ENCODE measurements around the gene SLC15A1.
"Not testable (repeated sequence)": the region's sequence is repeated elsewhere in the genome, so short reads cannot be mapped to it uniquely, and the experiment has no call there.

Gene SLC15A1

DNA sequence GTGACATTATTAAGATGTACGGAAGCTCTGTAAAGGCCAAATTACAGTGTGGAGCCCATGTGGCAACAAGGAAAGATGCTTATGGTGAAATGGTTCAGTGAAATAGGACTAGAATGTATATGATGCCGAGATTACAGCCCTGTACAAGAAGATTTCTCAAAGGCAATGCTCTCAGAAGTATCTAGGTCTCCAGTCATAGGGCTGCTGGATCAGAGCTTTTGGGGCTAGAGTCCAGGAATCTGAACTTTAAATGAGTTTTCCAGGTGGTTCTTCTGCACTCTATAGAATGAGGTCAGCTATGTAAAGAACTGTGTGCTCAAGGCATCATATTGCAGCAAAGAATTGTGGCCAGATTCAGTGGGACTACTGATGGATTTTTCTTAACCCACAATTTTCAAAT lies 100.2 kb downstream of the SLC15A1 start:
- no peak for DNase-seq

DNA sequence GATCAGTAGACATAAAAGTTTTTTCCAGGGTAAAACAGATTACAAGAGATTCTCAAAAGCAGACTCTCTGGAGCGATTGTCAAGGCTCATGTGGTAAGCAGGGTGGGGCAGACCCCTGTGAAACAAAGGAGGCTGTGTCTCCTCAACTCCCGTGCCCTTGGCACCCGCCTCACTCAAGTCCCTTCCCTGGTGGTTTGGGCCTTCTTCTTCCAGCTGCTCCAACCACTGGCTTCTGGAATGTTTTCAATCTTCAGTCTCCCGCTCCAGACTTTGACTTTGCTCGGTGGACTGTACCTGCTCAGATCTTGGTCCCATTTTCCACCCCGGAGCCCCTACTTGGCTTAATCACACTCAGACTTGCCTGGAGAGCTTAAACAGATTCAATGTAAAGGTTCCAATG lies 100.7 kb downstream of the SLC15A1 start:
- no peak for DNase-seq

DNA sequence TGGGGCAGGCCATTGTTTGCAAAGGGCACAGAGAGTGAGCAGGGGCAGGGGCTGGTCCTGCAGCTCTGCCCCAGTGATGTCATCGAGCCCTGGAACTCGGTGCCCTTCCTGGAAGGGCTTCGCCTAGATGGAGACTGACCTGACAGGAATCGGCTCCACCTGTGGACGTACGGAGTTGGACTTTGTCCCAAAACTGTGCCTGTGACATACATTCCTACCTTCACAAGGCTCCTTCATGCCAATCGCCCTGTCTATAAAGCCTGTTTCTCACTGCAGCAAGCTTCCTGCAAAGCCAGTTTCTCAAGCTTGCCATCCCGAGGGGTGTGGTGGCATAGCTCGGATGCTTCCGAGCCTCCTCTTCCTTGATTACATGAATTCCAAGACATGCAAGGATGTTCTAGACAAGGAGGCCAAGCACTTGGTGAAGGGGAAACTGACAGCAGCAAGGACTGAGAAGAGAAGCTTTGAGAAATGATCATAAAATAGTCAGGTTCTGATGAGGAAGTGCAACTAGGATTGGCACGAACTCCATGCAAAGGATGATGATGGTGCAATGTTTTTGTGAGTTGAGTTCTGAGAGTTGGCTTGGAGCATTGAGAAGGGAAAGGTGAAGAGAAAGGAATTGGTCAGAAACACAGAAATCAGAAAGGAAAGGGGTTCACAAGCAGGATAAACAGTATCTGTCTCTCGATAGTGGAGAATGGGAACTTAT lies 101.9 kb downstream of the SLC15A1 start:
- no peak for DNase-seq

DNA sequence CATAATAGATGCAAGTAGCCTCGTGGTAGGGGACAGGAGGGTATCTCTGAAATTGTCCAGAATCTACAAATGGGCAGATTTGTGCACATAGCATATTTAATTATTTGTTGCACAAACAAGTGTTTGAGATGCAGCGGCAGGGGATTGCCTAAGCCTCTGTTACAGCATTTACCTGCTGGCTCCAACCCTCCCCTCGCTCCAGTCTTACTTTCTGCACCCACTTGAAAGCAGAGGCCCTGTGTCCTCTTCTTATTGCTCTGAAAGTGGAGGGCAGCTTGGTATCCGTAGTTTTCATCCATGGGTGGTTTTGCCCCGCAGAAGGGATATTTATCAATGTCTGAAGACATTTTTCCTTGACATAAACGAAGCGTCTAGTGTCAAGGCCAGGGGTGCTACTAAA lies 102.6 kb downstream of the SLC15A1 start:
- no peak for DNase-seq

DNA sequence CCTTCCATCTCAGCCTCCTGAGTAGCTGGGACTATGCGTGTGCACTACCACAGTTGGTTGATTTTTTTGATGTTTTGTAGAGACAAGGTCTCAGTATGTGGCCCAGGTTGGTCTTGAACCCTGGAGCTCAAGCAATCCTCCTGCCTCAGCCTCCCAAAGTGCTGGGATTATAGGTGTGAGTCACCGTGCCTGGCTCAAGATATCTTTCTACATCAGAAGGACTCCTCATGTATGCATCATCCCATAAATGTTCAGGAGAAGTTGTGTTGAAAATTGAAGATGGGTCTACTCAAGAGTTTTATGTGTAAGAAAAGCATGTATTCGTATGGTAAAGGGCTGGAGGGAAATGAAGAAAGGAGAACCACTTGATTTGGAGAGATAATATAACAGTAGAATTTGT lies 103.8 kb downstream of the SLC15A1 start:
- DNase-seq = no peak

DNA sequence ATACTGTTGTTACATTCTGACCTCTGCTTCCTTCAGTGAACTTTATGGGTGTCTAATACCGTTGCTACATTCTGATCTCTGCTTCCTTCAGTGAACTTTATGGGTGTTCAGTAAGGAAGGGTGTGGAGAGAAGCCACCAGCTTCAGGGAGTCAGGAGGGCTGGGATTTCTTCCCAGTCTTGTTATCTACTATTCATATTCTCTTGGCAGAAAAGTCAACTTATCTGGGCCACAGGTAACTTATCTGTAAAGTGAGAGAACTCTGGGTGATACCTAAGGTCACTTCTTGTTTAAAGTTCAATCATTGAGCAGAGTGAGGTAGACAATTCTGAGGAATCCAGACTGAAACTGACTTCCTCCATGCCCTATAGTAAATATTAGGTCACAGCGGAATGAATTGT lies 104.3 kb downstream of the SLC15A1 start:
- no peak for DNase-seq

DNA sequence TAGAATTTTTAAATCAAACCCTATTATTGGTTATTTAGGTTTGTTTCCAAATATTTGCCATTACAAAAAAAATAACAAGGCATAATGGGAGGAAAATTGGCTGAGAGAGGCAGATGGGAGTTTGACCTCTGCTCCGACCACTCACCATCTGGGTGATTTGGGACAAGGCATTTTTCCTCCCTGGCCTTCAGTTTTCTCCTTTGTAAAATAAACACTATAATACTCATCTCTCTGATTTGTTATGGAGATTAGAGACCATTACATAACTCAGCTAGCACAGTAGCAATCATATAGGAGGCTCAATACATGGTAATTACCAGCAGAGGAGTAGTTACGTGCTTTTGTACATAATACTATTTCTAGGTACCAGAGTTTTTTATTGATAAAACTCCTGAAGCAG lies 105.4 kb downstream of the SLC15A1 start:
- DNase-seq = no peak

DNA sequence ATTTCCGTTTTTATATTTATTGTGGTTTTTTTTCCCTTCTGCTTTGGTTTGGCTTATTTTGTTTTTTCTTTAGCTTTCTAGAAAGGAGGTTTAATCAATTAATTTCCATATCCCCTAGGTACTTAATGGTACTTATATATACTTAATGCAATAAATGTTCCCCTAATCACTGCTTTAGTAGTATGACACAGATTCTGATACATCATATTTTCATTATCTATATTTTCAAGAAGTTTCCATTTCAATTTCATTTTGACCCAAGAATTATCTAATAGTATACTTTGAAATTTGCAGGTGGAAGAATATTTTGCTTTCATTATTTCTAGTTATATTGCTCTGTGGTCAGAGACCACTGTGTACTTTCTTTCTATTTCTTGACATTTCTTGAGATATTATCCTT lies 109.0 kb downstream of the SLC15A1 start:
- DNase-seq = no peak

DNA sequence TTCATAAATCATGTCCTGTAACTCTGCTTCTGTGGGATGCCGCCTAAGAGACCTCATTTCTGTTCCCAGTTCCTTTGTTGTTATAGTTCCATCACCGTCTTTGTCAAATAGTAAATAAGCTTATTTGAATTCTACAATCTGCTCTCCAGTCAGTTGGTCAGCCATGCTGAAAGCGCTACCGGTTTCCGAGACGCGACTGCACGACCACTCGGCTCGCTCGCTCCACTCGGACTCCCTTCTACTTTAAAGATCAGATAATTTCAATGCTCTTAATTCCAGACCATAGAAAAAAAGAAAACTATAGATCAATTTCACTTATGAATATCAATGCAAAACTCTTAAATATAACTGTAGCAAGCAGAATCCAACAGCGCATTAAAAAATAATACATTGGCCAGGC lies 111.4 kb downstream of the SLC15A1 start:
- no peak for DNase-seq

DNA sequence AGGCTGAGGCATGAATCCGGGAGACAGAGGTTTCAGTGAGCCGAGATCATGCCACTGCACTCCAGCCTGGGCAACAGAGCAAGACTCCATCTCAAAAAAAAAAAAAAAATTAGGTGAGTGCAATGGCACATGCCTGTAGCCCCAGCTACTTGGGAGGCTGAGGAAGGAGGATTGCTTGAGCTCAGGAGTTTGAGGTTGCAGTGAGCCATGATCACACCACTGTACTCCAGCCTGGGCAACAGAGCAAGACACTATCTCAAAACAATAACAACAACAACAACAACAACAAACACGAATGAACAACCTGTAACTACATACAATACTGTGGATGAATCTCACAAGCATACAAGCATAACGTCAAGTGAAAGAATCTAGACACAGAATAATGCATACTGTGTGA lies 112.7 kb downstream of the SLC15A1 start:
- not testable (repeated sequence) for DNase-seq

DNA sequence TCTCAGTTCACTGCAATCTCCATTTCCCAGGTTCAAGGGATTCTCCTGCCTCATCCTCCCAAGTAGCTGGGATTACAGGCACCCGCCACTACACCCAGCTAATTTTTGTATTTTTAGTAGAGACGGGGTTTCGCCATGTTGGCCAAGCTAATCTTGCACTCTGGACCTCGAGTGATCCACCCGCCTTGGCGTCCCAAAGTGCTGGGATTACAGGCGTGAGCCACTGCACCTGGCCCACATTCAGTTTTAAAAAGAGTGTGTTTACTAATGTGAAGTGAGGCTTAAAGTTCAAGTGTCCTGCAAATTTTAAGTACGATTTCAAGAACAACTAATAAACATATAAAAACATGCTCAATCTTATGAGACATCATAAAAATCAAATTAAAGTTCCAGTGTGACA lies 114.1 kb downstream of the SLC15A1 start:
- not testable (repeated sequence) for DNase-seq
